Motor neuron (in vitro differentiated cells): ENCODE results near the gene PKM. TPM values are rescaled to one million over a fixed set of nuclear protein-coding genes. Genes with fewer than 3 reads are reported as not detected.
A peak's percentile ranks its signal among the peaks of the same experiment; 100 is the strongest.

Experiments
- ATAC-seq, 8 experiments: fragments of 200-7000 bp; cut with Tn5 transposase; replicated peaks in 6 of 8; 2 replicates each; pipeline ENCODE4 v1.8.0; 2021; ENCODE audit warnings: mild to moderate bottlenecking in 8 of 8, moderate library complexity in 8 of 8
- H3K27ac ChIP-seq, 2 donors: fragments of 250-450 bp; sonication (Bioruptor Pico); 2 replicates each; pipeline ENCODE4 v1.9.0; 2021; ENCODE audit warnings: antibody characterized with exemption in 2 of 2, mild to moderate bottlenecking in 2 of 2, moderate library complexity in 1 of 2
- H3K4me1 ChIP-seq, 2 donors: fragments of 250-450 bp; sonication (Bioruptor Pico); replicated peaks in 1 of 2; 2 replicates each; pipeline ENCODE4 v1.6.1; 2021; ENCODE audit warnings: antibody characterized with exemption in 2 of 2, mild to moderate bottlenecking in 2 of 2, moderate library complexity in 1 of 2
- H3K4me3 ChIP-seq, 5 donors: fragments of 250-450 bp; sonication (Bioruptor Pico); 2 replicates each; pipeline ENCODE4 v1.9.0; 2021; ENCODE audit warnings: antibody characterized with exemption in 5 of 5, mild to moderate bottlenecking in 5 of 5, moderate library complexity in 4 of 5
- WGBS, 10 experiments: fragments of 450-650 bp; shearing (Covaris generic); methylation state at CpG; one replicate each; pipeline ENCODE4 v1.0.0; 2022; 5-methylcytosine and 5-hydroxymethylcytosine counted together
- in situ Hi-C, 9 experiments: fragments of 400-800 bp; cut with MboI; loops; one replicate each; pipeline ENCODE4 v1.15.0; 2021; ENCODE audit warnings: low sequenced_read_pairs in 9 of 9, low pct_unique_long_range_greater_than_20kb in 2 of 9; ENCODE audit not compliant: unreplicated experiment in 9 of 9
- total RNA-seq, 8 experiments: library from RNA; unstranded; fragments of 300-600 nt; gene quantifications; 2 replicates each; pipeline versions ENCODE4 v1.2.3 to v1.2.4, GENCODE V29; 2022

Gene PKM
- total RNA-seq, 8 experiments from 2014 or later = 522 to 1,171 (median 600) TPM

DNA sequence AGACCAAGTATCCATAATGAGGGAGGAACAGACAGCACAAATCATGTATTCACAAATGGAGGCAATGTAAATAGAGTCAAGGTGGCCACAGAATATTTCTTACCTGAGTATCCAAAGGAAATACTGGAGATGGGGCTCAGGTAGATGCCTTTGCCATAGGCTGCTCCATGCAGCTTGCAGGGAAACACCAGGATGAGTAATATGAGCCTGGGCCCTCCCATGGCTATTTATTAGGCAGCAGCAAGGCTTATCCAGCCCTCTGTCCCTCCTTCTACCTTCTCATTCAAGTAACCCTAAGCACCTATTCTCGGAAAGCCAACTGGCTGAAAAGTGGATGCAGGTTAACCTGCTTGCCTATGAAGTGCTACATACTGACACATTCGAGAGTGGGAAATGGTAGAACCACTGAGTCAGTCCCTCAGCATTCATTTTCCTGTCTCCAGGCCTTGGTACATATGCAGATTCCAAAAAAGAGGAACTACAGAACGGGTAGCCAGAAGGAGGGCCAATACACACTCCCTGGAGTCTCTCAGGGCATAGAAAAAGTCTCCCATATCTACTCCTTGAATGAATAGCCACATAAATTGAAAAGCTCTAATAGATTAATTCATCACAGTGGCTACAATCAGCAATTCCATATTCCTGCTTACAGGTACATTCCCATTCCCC is 18.3 kb upstream of the PKM start:
- in situ Hi-C loops = no loop called here
- WGBS, 10 experiments = 60 to 100% (median 73%) methylated on average over 1 to 3 of the region's 3 CpGs; no CpG with 5 or more reads in 2 of the 10 experiments
- Histone ChIP-seq H3K27ac (no peak overlapping the region), H3K4me1 (no peaks in the 10 kb centered on the region), H3K4me3 (no peak overlapping the region)
- peak in 2 of 8 experiments; percentile 66 to 68 for ATAC-seq

DNA sequence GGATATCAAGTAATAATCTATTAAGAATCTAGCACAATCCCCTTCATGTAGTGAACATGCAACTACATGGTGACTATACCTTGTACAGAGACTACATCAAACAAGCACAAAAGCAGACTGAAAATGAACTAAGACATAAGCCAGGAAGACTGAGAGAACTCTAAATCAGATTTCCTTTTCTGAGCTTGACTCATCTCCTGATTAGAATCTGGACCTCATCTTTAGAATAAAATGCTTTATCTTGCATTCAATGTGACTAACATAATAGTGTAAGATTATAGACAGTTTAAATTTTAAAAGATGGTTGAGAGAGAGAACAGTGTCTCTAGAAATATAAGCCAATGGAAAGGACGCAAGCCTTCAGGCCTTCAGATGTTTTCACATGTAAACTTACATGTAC is 17.5 kb upstream of the PKM start:
- no peak overlapping the region for H3K27ac ChIP-seq
- no peaks in the 10 kb centered on the region for H3K4me1 ChIP-seq
- in situ Hi-C loops = no loop called here
- ATAC-seq = no peak
- 80 to 100% (median 88%) methylated on average over 1 of the region's 1 CpG; no CpG with 5 or more reads in 5 of the 10 experiments for whole genome bisulfite sequencing, 10 experiments
- no peak overlapping the region for H3K4me3 ChIP-seq

DNA sequence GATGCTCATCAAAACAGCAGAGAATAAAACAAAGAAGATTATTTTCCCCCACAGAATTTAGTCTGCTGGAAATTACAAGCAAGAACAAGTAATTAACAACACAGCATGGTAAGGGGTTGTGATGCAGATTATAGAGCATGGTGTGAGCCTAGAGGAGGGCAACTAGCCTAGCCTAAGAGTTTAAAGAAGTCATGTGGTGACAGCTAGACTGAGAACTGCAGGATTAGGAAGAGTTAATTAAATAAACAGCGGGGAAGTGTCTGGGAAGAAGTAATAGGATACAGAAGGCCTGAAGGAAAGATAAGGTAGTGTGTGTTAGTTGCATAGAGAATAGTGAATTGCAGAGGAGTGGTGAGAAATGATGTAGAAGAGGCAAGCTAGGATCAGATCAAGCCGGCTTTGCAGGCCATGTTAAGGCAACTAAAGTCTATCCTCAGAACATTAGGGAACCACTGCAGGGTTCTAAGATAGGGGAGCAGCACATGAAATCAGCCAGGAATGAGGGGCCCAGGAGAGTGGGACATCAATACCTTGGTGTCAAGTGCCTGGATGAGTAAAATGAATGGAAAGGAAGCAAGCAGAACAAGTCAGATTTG is 11.9 kb upstream of the PKM start:
- ATAC-seq = peak in 1 of 8 experiments; percentile 21
- Histone ChIP-seq H3K4me3 (no peak overlapping the region), H3K4me1 (no peaks in the 10 kb centered on the region), H3K27ac (no peak overlapping the region)
- 17 to 60% (median 37%) methylated on average over 1 to 2 of the region's 2 CpGs; no CpG with 5 or more reads in 2 of the 10 experiments for WGBS, 10 experiments
- in situ Hi-C loops = no loop called here

DNA sequence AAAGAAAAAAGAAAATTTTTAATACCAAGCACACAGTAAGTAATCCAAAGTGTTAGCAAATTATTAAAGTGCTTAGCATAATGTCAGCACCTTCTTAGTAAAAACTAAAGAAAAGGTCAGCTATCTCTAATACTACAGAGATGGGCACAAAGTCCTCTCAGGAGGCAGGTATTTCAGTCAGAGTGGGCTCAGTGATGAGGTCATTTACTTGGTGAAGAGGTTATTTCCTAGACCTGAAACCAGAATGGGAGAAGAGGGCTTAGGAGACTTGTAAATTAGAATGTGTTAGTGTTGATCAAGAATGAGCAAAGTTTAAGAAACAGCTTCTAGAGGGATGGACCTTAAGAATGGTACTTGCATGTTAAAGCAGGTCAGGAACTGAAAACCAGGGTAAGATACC is 8.7 kb upstream of the PKM start:
- in situ Hi-C loops = no loop called here
- ATAC-seq = no peak
- Histone ChIP-seq H3K4me1 (no peaks in the 10 kb centered on the region), H3K4me3 (no peak overlapping the region), H3K27ac (no peak overlapping the region)

DNA sequence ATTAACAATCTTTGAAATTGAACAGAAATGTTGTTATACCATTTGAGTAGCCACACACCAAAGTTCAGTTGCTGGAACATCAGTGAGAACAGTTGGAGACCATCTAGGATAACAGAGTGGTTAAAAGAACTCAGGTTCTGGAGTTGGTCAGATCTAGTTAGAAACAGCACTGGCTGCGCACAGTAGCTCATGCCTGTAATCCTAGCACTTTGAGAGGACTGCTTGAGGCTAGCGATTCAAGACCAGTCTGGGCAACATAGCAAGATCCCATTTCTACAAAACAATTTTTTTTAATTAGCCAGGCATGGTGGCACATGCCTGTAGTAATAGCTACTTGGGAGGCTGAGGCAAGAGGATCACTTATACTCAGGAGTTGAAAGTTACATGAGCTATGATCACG is 7.6 kb upstream of the PKM start:
- in situ Hi-C loops = no loop called here
- no peak for ATAC-seq
- Histone ChIP-seq H3K27ac (no peak overlapping the region), H3K4me3 (no peak overlapping the region), H3K4me1 (no peaks in the 10 kb centered on the region)
- WGBS, 10 experiments = 80 to 100% (median 96%) methylated on average over 1 to 3 of the region's 3 CpGs; no CpG with 5 or more reads in 1 of the 10 experiments

DNA sequence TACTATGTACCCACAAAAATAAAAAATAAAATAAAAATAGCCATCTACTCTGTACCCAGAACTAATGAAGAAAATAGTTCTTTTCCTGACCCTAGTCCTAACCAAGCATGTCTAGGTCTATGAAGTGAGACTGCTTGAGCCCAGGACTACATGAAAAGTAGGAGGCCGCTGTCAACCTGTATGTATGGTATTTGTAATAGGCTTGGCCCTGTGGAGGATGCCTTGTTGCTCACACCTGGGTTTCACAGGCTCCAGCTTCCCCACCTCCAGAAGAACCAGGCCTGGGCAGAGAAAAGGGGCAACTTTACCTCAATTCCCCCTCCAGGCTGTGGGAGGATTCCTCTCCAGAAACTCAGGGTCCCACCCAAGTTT is 6.8 kb upstream of the PKM start:
- in situ Hi-C loops = no loop called here
- peak in 2 of 8 experiments; percentile 7 to 11 for ATAC-seq
- Histone ChIP-seq H3K27ac (no peak overlapping the region), H3K4me1 (no peaks in the 10 kb centered on the region), H3K4me3 (no peak overlapping the region)
- 100% methylated on average over 1 of the region's 1 CpG; no CpG with 5 or more reads in 6 of the 10 experiments for WGBS, 10 experiments

DNA sequence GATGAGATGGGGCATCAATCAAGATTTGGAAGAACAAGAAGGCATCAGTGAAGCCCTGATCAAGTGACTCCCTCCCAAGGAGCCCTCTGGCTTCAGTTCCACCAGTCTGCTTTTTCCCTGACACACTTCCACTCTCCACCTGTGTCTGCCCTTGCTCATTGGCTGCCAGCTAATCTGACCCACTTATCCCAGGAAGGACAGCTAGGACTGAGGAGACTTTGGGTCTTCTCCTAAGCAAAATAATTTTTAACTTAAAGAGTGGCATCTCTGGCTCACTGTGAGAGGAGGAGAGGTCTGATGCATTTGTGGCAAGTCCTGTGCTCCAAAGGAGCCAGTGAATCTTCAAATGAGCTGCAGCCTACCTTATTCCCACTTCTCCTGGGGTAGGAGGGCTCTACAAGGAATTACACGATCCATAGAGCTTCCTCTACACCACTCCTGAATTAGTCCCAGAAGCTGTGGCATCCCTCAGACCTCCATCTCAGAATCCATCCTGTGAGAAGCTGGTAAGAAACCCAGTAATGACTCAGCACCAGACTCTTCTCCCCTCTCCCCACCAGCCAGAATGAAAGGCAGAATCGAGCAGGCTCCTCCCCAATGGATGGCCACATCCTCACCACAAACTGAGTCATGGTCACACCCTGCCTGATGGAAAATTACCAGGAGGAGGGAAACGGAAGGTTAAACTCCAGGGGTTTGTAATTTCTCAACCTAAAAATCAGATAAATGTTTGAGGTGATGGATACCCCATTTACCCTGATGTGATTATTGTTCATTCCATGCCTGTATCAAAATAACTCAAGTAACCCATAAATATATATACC is 6.3 kb upstream of the PKM start:
- peak; percentile 91 to 98 (median 93) for ATAC-seq
- in situ Hi-C loops = no loop called here
- Histone ChIP-seq H3K4me3 (no peak overlapping the region), H3K27ac (peak overlapping the region in 1 of 2 donors; percentile 49), H3K4me1 (peaks cover 0 to 3% of the 10 kb centered on the region in 2 donors)
- 0 to 69% (median 27%) methylated on average over 1 to 3 of the region's 3 CpGs; no CpG with 5 or more reads in 3 of the 10 experiments for WGBS, 10 experiments

DNA sequence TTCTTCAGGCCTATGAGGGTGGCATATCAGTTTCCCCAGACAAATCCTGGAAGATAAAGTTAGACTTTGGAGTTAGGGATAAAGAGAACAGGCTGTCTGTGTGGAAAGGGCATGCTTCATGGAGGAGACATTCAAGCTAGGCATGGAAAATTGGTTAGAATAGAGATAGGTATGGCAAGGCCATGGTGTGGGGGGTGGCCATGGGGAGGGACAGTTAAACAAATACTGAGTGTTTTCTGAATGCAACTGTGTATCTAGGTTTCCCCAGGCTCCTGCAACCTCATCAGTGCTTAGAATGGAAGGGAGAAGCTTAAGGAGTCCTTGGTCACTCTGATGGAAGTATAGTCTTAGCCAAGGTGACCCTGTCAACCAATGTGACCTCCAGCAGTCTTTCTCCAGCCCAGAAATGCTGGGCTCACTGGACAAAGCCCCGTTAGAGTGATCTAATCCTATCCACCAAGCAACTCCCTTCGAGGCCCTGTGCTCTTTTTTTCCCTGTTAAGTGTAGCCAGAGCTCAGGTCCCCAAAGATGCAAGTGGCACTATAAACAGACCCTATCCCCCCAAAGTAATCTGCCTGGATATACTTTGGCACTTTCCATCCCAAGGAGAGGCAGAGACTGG is 5.5 kb upstream of the PKM start:
- no peak overlapping the region for H3K27ac ChIP-seq
- WGBS, 10 experiments = 60 to 100% (median 80%) methylated on average over 1 of the region's 2 CpGs; no CpG with 5 or more reads in 6 of the 10 experiments
- in situ Hi-C loops = no loop called here
- ATAC-seq = no peak
- H3K4me1 ChIP-seq = peaks cover 0 to 6% of the 10 kb centered on the region in 2 donors
- H3K4me3 ChIP-seq = no peak overlapping the region

DNA sequence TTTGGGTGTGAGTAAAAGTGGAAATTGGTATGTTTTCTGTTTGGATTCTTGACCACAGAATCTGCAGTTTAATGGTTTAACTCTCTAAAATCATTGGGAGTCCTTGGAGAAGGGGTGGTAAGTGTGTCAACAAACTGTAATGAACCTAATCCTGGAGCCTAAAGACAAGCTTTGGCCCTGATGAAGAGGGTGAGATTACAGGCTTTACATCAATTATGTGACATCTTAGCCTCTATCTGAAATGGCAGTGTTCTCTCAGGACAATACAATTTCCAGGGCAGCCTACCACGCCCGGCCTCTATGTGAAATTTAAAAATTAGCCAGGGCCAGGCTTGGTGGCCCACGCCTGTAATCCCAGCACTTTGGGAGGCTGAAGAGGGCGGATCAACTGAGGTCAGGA is 4.3 kb upstream of the PKM start:
- in situ Hi-C loops = no loop called here
- peaks cover 0 to 6% of the 10 kb centered on the region in 2 donors for H3K4me1 ChIP-seq
- ATAC-seq = no peak
- WGBS, 10 experiments = 64 to 100% (median 74%) methylated on average over 2 to 4 of the region's 4 CpGs; no CpG with 5 or more reads in 3 of the 10 experiments
- no peak overlapping the region for H3K4me3 ChIP-seq
- no peak overlapping the region for H3K27ac ChIP-seq

DNA sequence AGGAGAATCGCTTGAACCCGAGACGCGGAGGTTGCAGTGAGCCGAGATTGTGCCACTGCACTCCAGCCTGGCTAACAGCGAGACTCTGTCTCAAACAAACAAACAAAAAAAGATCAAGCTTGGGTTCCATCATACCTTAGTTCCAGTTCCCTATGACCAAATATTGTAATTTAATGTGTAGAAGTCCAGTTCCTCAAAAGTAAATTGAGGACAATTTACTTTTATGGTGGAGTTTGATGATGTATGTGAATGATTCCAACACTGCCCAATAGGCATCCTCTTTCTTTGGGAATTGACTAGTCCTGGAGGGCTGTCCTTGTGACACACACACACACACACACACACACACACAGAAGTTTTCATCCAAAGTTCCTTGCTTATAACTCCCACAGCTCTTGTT is 2.8 kb upstream of the PKM start:
- peaks cover 0 to 10% of the 10 kb centered on the region in 2 donors for H3K4me1 ChIP-seq
- in situ Hi-C loops = no loop called here
- no peak for ATAC-seq
- H3K27ac ChIP-seq = no peak overlapping the region
- 91 to 100% (median 100%) methylated on average over 1 to 6 of the region's 6 CpGs; no CpG with 5 or more reads in 6 of the 10 experiments for WGBS, 10 experiments
- no peak overlapping the region for H3K4me3 ChIP-seq

DNA sequence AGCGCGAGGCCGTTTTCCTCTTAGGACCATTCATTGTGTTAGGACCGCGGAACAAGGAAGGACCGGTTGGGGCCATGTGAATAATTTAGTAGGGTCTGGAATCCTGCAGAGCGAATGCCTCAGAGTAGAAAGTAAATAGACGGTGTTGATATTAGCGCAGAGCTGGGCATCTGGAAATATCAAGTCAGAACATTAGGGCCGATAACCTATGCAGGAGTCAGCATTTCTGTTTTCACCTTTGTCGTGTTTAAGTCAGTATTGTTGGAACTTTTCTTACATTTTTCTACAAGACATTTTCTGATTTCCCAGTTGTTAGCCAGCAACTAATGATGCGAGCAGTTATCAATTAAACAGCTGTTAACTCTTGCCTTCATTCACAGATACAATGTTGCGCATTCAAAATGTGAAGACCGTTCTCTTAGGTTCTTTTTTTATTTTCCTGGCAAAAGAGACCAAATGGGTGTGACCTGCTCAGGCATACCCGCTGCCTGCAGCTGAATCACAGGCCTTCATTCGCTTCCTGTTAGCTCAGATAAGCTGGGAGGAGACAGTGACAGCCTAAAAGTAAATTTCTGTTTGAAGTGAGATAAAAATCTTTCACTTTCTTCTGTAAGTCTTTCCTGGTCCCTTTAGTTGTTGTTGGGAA is 966 bp upstream of the PKM start:
- Histone ChIP-seq H3K4me3 (peak overlapping the region; percentile 69 to 81 (median 73)), H3K27ac (peak overlapping the region in 1 of 2 donors; percentile 89), H3K4me1 (peaks cover 8 to 23% of the 10 kb centered on the region in 2 donors)
- in situ Hi-C loops = no loop called here
- 0 to 28% (median 7%) methylated on average over 5 to 15 of the region's 16 CpGs for WGBS, 10 experiments
- ATAC-seq = peak in 3 of 8 experiments; percentile 3 to 8 (median 7)

DNA sequence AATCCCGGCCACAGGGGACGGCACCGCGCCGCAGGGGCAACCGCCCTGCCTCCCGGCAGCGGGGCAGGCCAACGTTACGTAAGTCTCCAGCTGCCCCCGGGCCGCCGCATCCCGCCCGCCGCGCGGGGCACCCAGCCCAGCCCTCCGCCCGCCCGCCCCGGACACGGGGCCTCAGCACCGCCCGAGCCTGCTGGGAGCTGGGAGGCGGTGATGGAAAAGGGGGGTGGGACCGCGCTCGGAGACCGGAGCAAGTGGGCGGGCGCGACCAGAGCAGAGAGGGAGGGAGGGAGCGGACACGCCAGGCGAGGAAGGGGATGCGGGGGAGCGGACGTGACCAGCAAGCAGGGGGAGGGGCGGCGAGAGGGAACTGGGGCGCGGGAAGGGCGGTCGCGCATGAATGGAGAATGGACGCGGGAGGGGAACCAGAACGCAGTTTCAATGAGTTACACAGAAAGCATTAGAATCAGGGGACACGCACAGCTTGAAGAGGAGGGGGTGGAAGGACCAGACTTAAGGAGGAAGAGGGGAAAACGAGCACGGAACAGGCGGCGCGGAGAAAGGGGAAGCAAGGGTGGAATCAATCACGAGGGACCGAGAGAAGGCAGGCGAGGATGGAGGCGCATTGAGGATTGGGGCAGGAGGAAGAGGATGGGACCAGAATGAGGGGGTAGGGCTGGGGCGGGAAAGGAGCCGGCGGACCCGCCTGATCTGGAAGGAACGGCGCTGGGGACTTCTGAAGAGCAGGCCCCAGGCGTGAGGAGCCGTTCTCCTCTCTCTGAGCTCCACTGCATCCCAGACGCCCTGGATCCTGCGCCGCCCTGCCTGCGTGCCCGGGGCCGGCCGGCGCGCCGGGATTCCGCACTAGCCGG is 559 bp downstream of the PKM start:
- WGBS, 10 experiments = no CpG with 5 or more reads among the region's 79 CpGs
- peak overlapping the region; percentile 89 to 96 for H3K27ac ChIP-seq
- H3K4me1 ChIP-seq = peaks cover 22 to 36% of the 10 kb centered on the region in 2 donors
- H3K4me3 ChIP-seq = peak overlapping the region; percentile 69 to 81 (median 73)
- ATAC-seq = peak; percentile 27 to 75 (median 70)
- in situ Hi-C loops = no loop called here
